Measurements from ENCODE around the gene C14orf180.

GRCh38 chr14:104569435-104569834, 10.1 kb upstream of the C14orf180 start:
- TF ChIP-seq POLR2AphosphoS5 (IDR thresholded peaks at IDR 0.05; ENCODE audit: low read depth, low read length) = no peak
- TF ChIP-seq REST (IDR thresholded peaks at IDR 0.05; ENCODE audit: insufficient read depth in 1 of 2, low read depth in 2 of 2, low read length in 2 of 2) = no peak
- no peak for TF ChIP-seq SIN3A (IDR thresholded peaks at IDR 0.05; ENCODE audit: borderline replicate concordance, insufficient read depth, low read length)
- TF ChIP-seq FOXP2 (optimal IDR thresholded peaks at IDR 0.05; ENCODE audit: borderline replicate concordance, extremely low read depth, extremely low read length, insufficient read depth) = no peak
- TF ChIP-seq TAF1 (IDR thresholded peaks at IDR 0.05; ENCODE audit: borderline replicate concordance, insufficient read depth, low read length) = no peak
